ENCODE measurements around the gene SLC23A2.
"Not testable (repeated sequence)": the region's sequence is repeated elsewhere in the genome, so short reads cannot be mapped to it uniquely, and the experiment has no call there.

The SLC23A2 gene

GRCh38 chr20:5005326-5005725, 4.0 kb upstream of the SLC23A2 start:
- DNase-seq = no peak

- DNase-seq = not testable (repeated sequence)
Measured at GRCh38 chr20:5004825-5005224, 3.5 kb upstream of the SLC23A2 start.

GRCh38 chr20:5003626-5004025, 2.3 kb upstream of the SLC23A2 start:
- no peak for DNase-seq

- no peak for DNase-seq
Measured at GRCh38 chr20:5002077-5002413, 735 bp upstream of the SLC23A2 start.

GRCh38 chr20:5000263-5001173, 792 bp downstream of the SLC23A2 start:
- no peak for DNase-seq

GRCh38 chr20:4999788-5000187, 1.5 kb downstream of the SLC23A2 start:
- DNase-seq = no peak

- DNase-seq = no peak
Measured at GRCh38 chr20:4998160-4998651, 3.1 kb downstream of the SLC23A2 start.

GRCh38 chr20:4997222-4997621, 4.1 kb downstream of the SLC23A2 start:
- DNase-seq = no peak

GRCh38 chr20:4989570-4989969, 11.7 kb downstream of the SLC23A2 start:
- DNase-seq = no peak

GRCh38 chr20:4987130-4987529, 14.2 kb downstream of the SLC23A2 start:
- DNase-seq = no peak

- no peak for DNase-seq
Measured at GRCh38 chr20:4985658-4986057, 15.7 kb downstream of the SLC23A2 start.

- no peak for DNase-seq
Measured at GRCh38 chr20:4982281-4982680, 19.0 kb downstream of the SLC23A2 start.

- no peak for DNase-seq
Measured at GRCh38 chr20:4979841-4980410, 21.4 kb downstream of the SLC23A2 start.

- DNase-seq = no peak
Measured at GRCh38 chr20:4978050-4978918, 23.0 kb downstream of the SLC23A2 start.

- DNase-seq = not testable (repeated sequence)
Measured at GRCh38 chr20:4976014-4976413, 25.3 kb downstream of the SLC23A2 start.

- DNase-seq = no peak
Measured at GRCh38 chr20:4973330-4974097, 27.8 kb downstream of the SLC23A2 start.

GRCh38 chr20:4972506-4973251, 28.6 kb downstream of the SLC23A2 start:
- DNase-seq = no peak

GRCh38 chr20:4971064-4971463, 30.2 kb downstream of the SLC23A2 start:
- DNase-seq = no peak

- no peak for DNase-seq
Measured at GRCh38 chr20:4967752-4968477, 33.4 kb downstream of the SLC23A2 start.

GRCh38 chr20:4966826-4967751, 34.2 kb downstream of the SLC23A2 start:
- no peak for DNase-seq

All from NK-92 treated with Interleukin-12 subunit alpha and Interleukin-12 subunit beta, amount 100 ng/mL, for 24 hours (cell line).